H9 (cell line): ENCODE data around the gene OSBPL10. TPM values are rescaled to one million over a fixed set of nuclear protein-coding genes. Genes with fewer than 3 reads are reported as not detected.
"Not testable (repeated sequence)": the region's sequence is repeated elsewhere in the genome, so short reads cannot be mapped to it uniquely, and the experiment has no call there.

Experiments used
- DNase-seq: peaks from one replicate; pipeline ENCODE4 v3.0.0-alpha.2; 2017
- H2AFZ ChIP-seq: one replicate; pipeline ENCODE4 v1.6.1; 2013; ENCODE audit warnings: mild to moderate bottlenecking, low read length, control low read depth, moderate library complexity
- H2AK5ac ChIP-seq: 2 replicates; pipeline ENCODE4 v1.6.1; 2013; ENCODE audit warnings: low read length, control low read depth, mixed read lengths; ENCODE audit not compliant: insufficient read length
- H2BK120ac ChIP-seq: one replicate; pipeline ENCODE4 v1.6.1; 2013; ENCODE audit warnings: low read depth, mild to moderate bottlenecking, low read length, control low read depth, inconsistent platforms; ENCODE audit not compliant: poor library complexity, severe bottlenecking
- H2BK12ac ChIP-seq: 2 replicates; pipeline ENCODE4 v1.6.1; 2013; ENCODE audit warnings: low read length, control low read depth, mixed read lengths, low read depth; ENCODE audit not compliant: insufficient read length
- H2BK15ac ChIP-seq: 2 replicates; pipeline ENCODE4 v1.6.1; 2013; ENCODE audit warnings: low read depth, low read length, control low read depth
- H2BK20ac ChIP-seq: one replicate; pipeline ENCODE4 v1.6.1; 2013; ENCODE audit warnings: low read depth, mild to moderate bottlenecking, low read length, control low read depth, inconsistent platforms; ENCODE audit not compliant: poor library complexity, severe bottlenecking
- H2BK5ac ChIP-seq: 2 replicates; pipeline ENCODE4 v1.6.1; 2013; ENCODE audit warnings: low read length, control low read depth, mixed read lengths; ENCODE audit not compliant: insufficient read length
- H3K14ac ChIP-seq: 2 replicates; pipeline ENCODE4 v1.6.1; 2013; ENCODE audit warnings: low read length, control low read depth; ENCODE audit not compliant: insufficient read depth
- H3K18ac ChIP-seq: 2 replicates; pipeline ENCODE4 v1.6.1; 2013; ENCODE audit warnings: low read depth, mild to moderate bottlenecking, mixed read lengths, low read length, control low read depth; ENCODE audit not compliant: insufficient read length
- H3K23ac ChIP-seq: 2 replicates; pipeline ENCODE4 v1.6.1; 2013; ENCODE audit warnings: low read length, control low read depth, mixed read lengths, low read depth; ENCODE audit not compliant: insufficient read length
- H3K23me2 ChIP-seq: 2 replicates; pipeline ENCODE4 v1.6.1; 2013; ENCODE audit warnings: low read depth, mild to moderate bottlenecking, mixed read lengths, low read length, control low read depth; ENCODE audit not compliant: insufficient read length, poor library complexity, severe bottlenecking
- H3K27ac ChIP-seq: 2 replicates; pipeline ENCODE4 v1.5.1; 2013; ENCODE audit warnings: low read length, control low read depth, mixed read lengths, low read depth; ENCODE audit not compliant: insufficient read length
- H3K27me3 ChIP-seq: 2 replicates; pipeline ENCODE4 v1.6.1; 2013; ENCODE audit warnings: low read length, control low read depth, inconsistent platforms; ENCODE audit not compliant: insufficient read depth
- H3K4ac ChIP-seq: 2 replicates; pipeline ENCODE4 v1.6.1; 2013; ENCODE audit warnings: low read depth, mild to moderate bottlenecking, control low read depth, inconsistent platforms, low read length, moderate library complexity
- H3K4me1 ChIP-seq: 2 replicates; pipeline ENCODE4 v1.6.1; 2013; ENCODE audit warnings: low read length, control low read depth, inconsistent platforms; ENCODE audit not compliant: insufficient read depth
- H3K4me2 ChIP-seq: 2 replicates; pipeline ENCODE4 v1.6.1; 2013; ENCODE audit warnings: low read length, control low read depth, mixed read lengths; ENCODE audit not compliant: insufficient read length, insufficient read depth
- H3K56ac ChIP-seq: 2 replicates; pipeline ENCODE4 v1.6.1; 2013; ENCODE audit warnings: low read depth, mild to moderate bottlenecking, mixed read lengths, low read length, control low read depth; ENCODE audit not compliant: insufficient read length
- H3K79me1 ChIP-seq: 2 replicates; pipeline ENCODE4 v1.6.1; 2013; ENCODE audit warnings: low read depth, mild to moderate bottlenecking, moderate library complexity, low read length, control low read depth, inconsistent platforms; ENCODE audit not compliant: insufficient read depth, poor library complexity, severe bottlenecking
- H3K79me2 ChIP-seq: 2 replicates; pipeline ENCODE4 v1.6.1; 2013; ENCODE audit warnings: low read length, control low read depth, inconsistent platforms; ENCODE audit not compliant: insufficient read depth
- H3K9ac ChIP-seq: 2 replicates; pipeline ENCODE4 v1.6.1; 2013; ENCODE audit warnings: low read length, control low read depth, mixed read lengths; ENCODE audit not compliant: insufficient read length; ENCODE audit errors: extremely low read depth
- H3K9me3 ChIP-seq: one replicate; pipeline ENCODE4 v1.6.1; 2013; ENCODE audit warnings: low read depth, low read length, inconsistent platforms; ENCODE audit not compliant: control insufficient read depth
- H3T11ph ChIP-seq: one replicate; pipeline ENCODE4 v1.6.1; 2013; ENCODE audit warnings: mild to moderate bottlenecking, low read length, control low read depth, inconsistent platforms
- H4K20me1 ChIP-seq: one replicate; pipeline ENCODE4 v1.6.1; 2013; ENCODE audit not compliant: control insufficient read depth, insufficient read length, insufficient read depth
- H4K5ac ChIP-seq: 2 replicates; pipeline ENCODE4 v1.6.1; 2013; ENCODE audit warnings: low read depth, mild to moderate bottlenecking, mixed read lengths, low read length, control low read depth; ENCODE audit not compliant: insufficient read length
- H4K8ac ChIP-seq: replicated peaks from 2 replicates; pipeline ENCODE4 v1.6.1; 2013; ENCODE audit warnings: low read length, control low read depth, mixed read lengths, low read depth; ENCODE audit not compliant: insufficient read length
- H4K91ac ChIP-seq: 2 replicates; pipeline ENCODE4 v1.6.1; 2013; ENCODE audit warnings: low read depth, mild to moderate bottlenecking, moderate library complexity, mixed read lengths, low read length, control low read depth; ENCODE audit not compliant: insufficient read length
- H3K27ac Mint-ChIP-seq, 3 experiments: 2 replicates in 2 of 3; 3 replicates in 1 of 3; pipeline ENCODE4 v1.8.0; 2020 to 2021; ENCODE audit warnings: mixed read lengths in 3 of 3, mild to moderate bottlenecking in 1 of 3, moderate library complexity in 1 of 3
- H3K27me3 Mint-ChIP-seq: 2 replicates; pipeline ENCODE4 v1.8.0; 2021; ENCODE audit warnings: low read depth, mild to moderate bottlenecking, moderate library complexity, mixed read lengths
- H3K36me3 Mint-ChIP-seq, 3 experiments: 2 replicates in 2 of 3; 3 replicates in 1 of 3; pipeline ENCODE4 v1.8.0; 2020 to 2021; ENCODE audit warnings: low read depth in 3 of 3, mixed read lengths in 3 of 3; ENCODE audit not compliant: insufficient read depth in 1 of 3
- H3K4me1 Mint-ChIP-seq, 2 experiments: 2 replicates each; pipeline ENCODE4 v1.8.0; 2020; ENCODE audit warnings: mixed read lengths in 2 of 2
- H3K4me3 Mint-ChIP-seq, 2 experiments: 2 replicates in 1 of 2; 3 replicates in 1 of 2; pipeline ENCODE4 v1.8.0; 2020 to 2021; ENCODE audit warnings: mild to moderate bottlenecking in 2 of 2, mixed read lengths in 2 of 2, moderate library complexity in 1 of 2
- H3K9me3 Mint-ChIP-seq, 2 experiments: 2 replicates in 1 of 2; 3 replicates in 1 of 2; pipeline ENCODE4 v1.8.0; 2020; ENCODE audit warnings: mild to moderate bottlenecking in 2 of 2, mixed read lengths in 2 of 2, moderate library complexity in 1 of 2
- CTCF ChIP-seq: fragments of 200-600 bp; sonication (generic); conservative IDR thresholded peaks from 3 replicates; pipeline ENCODE4 v1.8.0; 2021; ENCODE audit warnings: antibody characterized with exemption, mild to moderate bottlenecking
- WGBS: extraction: QIAGEN DNeasy Blood & Tissue Kit; methylation state at CpG from one replicate; pipeline ENCODE4 v1.1.7; 2013; ENCODE audit warnings: missing lambda C conversion rate, low lambda C conversion rate, mixed read lengths; ENCODE audit not compliant: insufficient read length; ENCODE audit errors: extremely low coverage; 5-methylcytosine and 5-hydroxymethylcytosine counted together
- total RNA-seq: library from RNA; stranded (reverse); gene quantifications from 2 replicates; pipeline ENCODE4 v1.2.1, GENCODE V29; 2021

The OSBPL10 gene
- total RNA-seq, 1 experiment from 2014 or later = 42.7 TPM

- H3K23ac ChIP-seq = no peak overlapping the region
- no peak overlapping the region for H3K27ac Mint-ChIP-seq
- no peak overlapping the region for H2BK5ac ChIP-seq
- no CpG with 5 or more reads among the region's 1 CpG for WGBS
- no peak overlapping the region for H2BK20ac ChIP-seq
- no peak overlapping the region for H3K4ac ChIP-seq
- H2BK120ac ChIP-seq = no peak overlapping the region
- H3K27ac ChIP-seq = no peak overlapping the region
- H4K8ac ChIP-seq = no peak overlapping the region
- H3K9me3 Mint-ChIP-seq = peaks cover 32 to 34% of the 10 kb centered on the region in 2 experiments; a peak in 4 of 5 replicates
- H3K4me1 Mint-ChIP-seq = no peaks in the 10 kb centered on the region
- no peak overlapping the region for H2BK15ac ChIP-seq
- H4K5ac ChIP-seq = no peak overlapping the region
- no peak overlapping the region for H2AK5ac ChIP-seq
- no peak overlapping the region for H2AFZ ChIP-seq
- no peak overlapping the region for H3K56ac ChIP-seq
- no peaks in the 10 kb centered on the region for H3K79me2 ChIP-seq
- no peak overlapping the region for H3K4me2 ChIP-seq
- no peaks in the 10 kb centered on the region for H3K4me1 ChIP-seq
- H3K36me3 Mint-ChIP-seq = peaks cover 12 to 37% (median 15%) of the 10 kb centered on the region in 3 experiments
- H3K23me2 ChIP-seq = no peaks in the 10 kb centered on the region
- H4K20me1 ChIP-seq = no peaks in the 10 kb centered on the region
- H3K9me3 ChIP-seq = peaks cover 18% of the 10 kb centered on the region
- no peak overlapping the region for H3K4me3 Mint-ChIP-seq
- H3K79me1 ChIP-seq = no peaks in the 10 kb centered on the region
- TF ChIP-seq CTCF = no peak
- H2BK12ac ChIP-seq = no peak overlapping the region
- no peaks in the 10 kb centered on the region for H3K27me3 Mint-ChIP-seq
- H4K91ac ChIP-seq = no peak overlapping the region
- no peak for DNase-seq
- no peak overlapping the region for H3K14ac ChIP-seq
- no peak overlapping the region for H3K9ac ChIP-seq
- no peak overlapping the region for H3K18ac ChIP-seq
- H3K27me3 ChIP-seq = no peaks in the 10 kb centered on the region
- H3T11ph ChIP-seq = no peak overlapping the region
These were observed 12.8 kb upstream of the OSBPL10 start for GRCh38 chr3:31993843-31994242.

- not testable (repeated sequence) for H4K8ac ChIP-seq, H3K56ac ChIP-seq, H2BK20ac ChIP-seq, H3K4me1 ChIP-seq, H2AFZ ChIP-seq, H3K14ac ChIP-seq, H4K5ac ChIP-seq, H3T11ph ChIP-seq, H3K27ac ChIP-seq, H3K27ac Mint-ChIP-seq, H2BK120ac ChIP-seq, H3K27me3 ChIP-seq, H3K79me1 ChIP-seq, H3K23ac ChIP-seq, H4K20me1 ChIP-seq, H2AK5ac ChIP-seq, H3K4me1 Mint-ChIP-seq, H3K4ac ChIP-seq, H3K79me2 ChIP-seq, H3K4me3 Mint-ChIP-seq, H4K91ac ChIP-seq, H2BK5ac ChIP-seq, H3K4me2 ChIP-seq, H2BK12ac ChIP-seq, H3K18ac ChIP-seq, H3K9ac ChIP-seq, H2BK15ac ChIP-seq, DNase-seq, H3K23me2 ChIP-seq, H3K27me3 Mint-ChIP-seq
- H3K36me3 Mint-ChIP-seq = peaks cover 12 to 37% (median 15%) of the 10 kb centered on the region in 3 experiments
- H3K9me3 ChIP-seq = peaks cover 24% of the 10 kb centered on the region
- no CpG with 5 or more reads among the region's 6 CpGs for WGBS
- H3K9me3 Mint-ChIP-seq = peaks cover 32 to 34% of the 10 kb centered on the region in 2 experiments; a peak in 4 of 5 replicates
These were observed 11.9 kb upstream of the OSBPL10 start for GRCh38 chr3:31992995-31993394.
